H1 (cell line): ENCODE data around the gene CCDC137. TPM values are rescaled to one million over a fixed set of nuclear protein-coding genes. Genes with fewer than 3 reads are reported as not detected.
"Not testable (repeated sequence)": the region's sequence is repeated elsewhere in the genome, so short reads cannot be mapped to it uniquely, and the experiment has no call there.

Experiments used
- CTCF ChIA-PET: fragments of 300-600 bp; sonication (Branson Sonifier 250); formaldehyde crosslinking; loops from one replicate; lab custom pipeline; 2021; ENCODE audit not compliant: partially characterized antibody; lab: Charles Lee
- POLR2A ChIA-PET: fragments of 300-600 bp; sonication (Branson Sonifier 250); formaldehyde crosslinking; loops from one replicate; lab custom pipeline; 2021; ENCODE audit warnings: inconsistent platforms; ENCODE audit not compliant: partially characterized antibody; lab: Charles Lee
- DNase-seq, 2 experiments: peaks; one replicate each; pipeline versions ENCODE4 v3.0.0 to v3.0.0-alpha.2; 2010 to 2022; ENCODE audit warnings: low spot score in 2 of 2, low read depth in 1 of 2, mixed read lengths in 1 of 2
- FAIRE-seq: peaks from 2 replicates; lab custom pipeline; 2011; peaks lifted over from hg19 to GRCh38; lab: Jason Lieb, UNC
- H2AFZ ChIP-seq: 2 replicates; pipeline ENCODE4 v1.8.1; 2012; ENCODE audit warnings: low read length, inconsistent platforms
- H2AK5ac ChIP-seq: 2 replicates; pipeline ENCODE4 v1.6.1; 2013; ENCODE audit warnings: low read depth, low read length
- H2BK120ac ChIP-seq: replicated peaks from 2 replicates; pipeline ENCODE3; 2013; ENCODE audit warnings: low read depth, low read length, inconsistent platforms
- H2BK12ac ChIP-seq: 2 replicates; pipeline ENCODE4 v1.6.1; 2013; ENCODE audit warnings: low read depth, low read length
- H2BK15ac ChIP-seq: 2 replicates; pipeline ENCODE4 v1.6.1; 2013; ENCODE audit warnings: low read length
- H2BK20ac ChIP-seq: 2 replicates; pipeline ENCODE4 v1.6.1; 2013; ENCODE audit warnings: low read length
- H2BK5ac ChIP-seq: 2 replicates; pipeline ENCODE4 v1.6.1; 2013; ENCODE audit warnings: low read depth, low read length
- H3K14ac ChIP-seq: 2 replicates; pipeline ENCODE4 v1.6.1; 2013; ENCODE audit warnings: inconsistent platforms; ENCODE audit not compliant: insufficient read length
- H3K18ac ChIP-seq: 2 replicates; pipeline ENCODE4 v1.6.1; 2013; ENCODE audit warnings: low read length; ENCODE audit errors: extremely low read depth
- H3K23ac ChIP-seq: 2 replicates; pipeline ENCODE4 v1.6.1; 2013; ENCODE audit warnings: inconsistent platforms; ENCODE audit not compliant: insufficient read length
- H3K23me2 ChIP-seq: 2 replicates; pipeline ENCODE4 v1.6.1; 2013; ENCODE audit warnings: low read depth, low read length
- H3K27ac ChIP-seq: 2 replicates; pipeline ENCODE4 v1.6.1; 2011; ENCODE audit warnings: low read depth, low read length, inconsistent platforms
- H3K27me3 ChIP-seq, 4 experiments: replicated peaks in 1 of 4; 1 replicate in 1 of 4; 2 replicates in 3 of 4; pipeline versions ENCODE4 v1.6.1 to v1.8.1; 2011 to 2013; ENCODE audit warnings: low read length in 3 of 4, mild to moderate bottlenecking in 3 of 4, inconsistent platforms in 2 of 4, mixed read lengths in 2 of 4, moderate library complexity in 1 of 4; ENCODE audit not compliant: control insufficient read depth in 3 of 4, insufficient read depth in 3 of 4; ENCODE audit errors: extremely low read depth in 1 of 4
- H3K36me3 ChIP-seq, 4 experiments: 2 replicates each; pipeline versions ENCODE4 v1.6.1 to v1.8.1; 2011 to 2013; ENCODE audit warnings: mild to moderate bottlenecking in 4 of 4, low read length in 3 of 4, moderate library complexity in 2 of 4, control low read depth in 1 of 4, inconsistent platforms in 1 of 4; ENCODE audit not compliant: insufficient read depth in 4 of 4, control insufficient read depth in 2 of 4
- H3K4ac ChIP-seq: replicated peaks from 2 replicates; pipeline ENCODE3; 2013; ENCODE audit warnings: low read length, low read depth, mixed read lengths, inconsistent platforms; ENCODE audit not compliant: insufficient read length
- H3K4me1 ChIP-seq, 4 experiments: replicated peaks in 1 of 4; 1 replicate in 1 of 4; 2 replicates in 3 of 4; pipeline versions ENCODE4 v1.6.1 to v1.8.1; 2011 to 2013; ENCODE audit warnings: low read length in 3 of 4, inconsistent platforms in 2 of 4, mixed read lengths in 1 of 4; ENCODE audit not compliant: insufficient read depth in 4 of 4, control insufficient read depth in 3 of 4
- H3K4me2 ChIP-seq, 2 experiments: 2 replicates each; pipeline versions ENCODE4 v1.6.1 to v1.8.1; 2011 to 2013; ENCODE audit warnings: low read depth in 2 of 2, low read length in 2 of 2, control low read depth in 1 of 2, inconsistent platforms in 1 of 2, mild to moderate bottlenecking in 1 of 2; ENCODE audit not compliant: insufficient read depth in 1 of 2
- H3K4me3 ChIP-seq, 4 experiments: fragments of 200-600, 300-600 bp in 1 of 4; sonication (generic), shearing (Covaris generic), sonication (Bioruptor Twin) in 1 of 4; 2 replicates each; pipeline versions ENCODE4 v1.5.1 to v1.8.1; 2011 to 2016; ENCODE audit warnings: low read length in 4 of 4, low read depth in 3 of 4, control low read depth in 2 of 4, inconsistent platforms in 2 of 4, mild to moderate bottlenecking in 2 of 4, mixed read lengths in 1 of 4, moderate library complexity in 1 of 4; ENCODE audit not compliant: insufficient read depth in 2 of 4; ENCODE audit errors: extremely low read depth in 1 of 4
- H3K56ac ChIP-seq: replicated peaks from 2 replicates; pipeline ENCODE3; 2013; ENCODE audit warnings: low read depth, mild to moderate bottlenecking, mixed read lengths, low read length, inconsistent platforms; ENCODE audit not compliant: insufficient read length
- H3K79me1 ChIP-seq: 2 replicates; pipeline ENCODE4 v1.6.1; 2013; ENCODE audit warnings: low read depth, low read length, control low read depth
- H3K79me2 ChIP-seq, 2 experiments: 2 replicates each; pipeline versions ENCODE4 v1.6.1 to v1.8.1; 2012 to 2013; ENCODE audit warnings: low read length in 2 of 2, mild to moderate bottlenecking in 2 of 2, inconsistent platforms in 1 of 2; ENCODE audit not compliant: insufficient read depth in 2 of 2, control insufficient read depth in 1 of 2
- H3K9ac ChIP-seq, 4 experiments: replicated peaks in 1 of 4; 1 replicate in 1 of 4; 2 replicates in 3 of 4; pipeline versions ENCODE4 v1.6.1 to v1.8.1; 2011 to 2013; ENCODE audit warnings: low read depth in 3 of 4, low read length in 3 of 4, control low read depth in 2 of 4, mild to moderate bottlenecking in 2 of 4, moderate library complexity in 2 of 4, inconsistent platforms in 1 of 4; ENCODE audit errors: extremely low read depth in 1 of 4
- H3K9me3 ChIP-seq, 2 experiments: 2 replicates each; pipeline versions ENCODE4 v1.6.1 to v1.8.1; 2012 to 2013; ENCODE audit warnings: mild to moderate bottlenecking in 2 of 2, moderate library complexity in 2 of 2, control low read depth in 1 of 2, inconsistent platforms in 1 of 2, low read depth in 1 of 2, low read length in 1 of 2, mixed read lengths in 1 of 2; ENCODE audit not compliant: insufficient read depth in 2 of 2
- H4K20me1 ChIP-seq, 2 experiments: replicated peaks in 1 of 2; 2 replicates each; pipeline versions ENCODE3 to v1.8.1; 2011 to 2013; ENCODE audit warnings: inconsistent platforms in 2 of 2, low read length in 2 of 2, mild to moderate bottlenecking in 1 of 2; ENCODE audit not compliant: insufficient read depth in 2 of 2, control insufficient read depth in 1 of 2
- H4K5ac ChIP-seq: 2 replicates; pipeline ENCODE4 v1.6.1; 2013; ENCODE audit warnings: low read length, low read depth, mixed read lengths, inconsistent platforms; ENCODE audit not compliant: insufficient read length
- H4K8ac ChIP-seq: 2 replicates; pipeline ENCODE4 v1.8.0; 2013; ENCODE audit warnings: mild to moderate bottlenecking, moderate library complexity, low read length, inconsistent platforms; ENCODE audit not compliant: insufficient read depth; ENCODE audit errors: extremely low read depth
- H4K91ac ChIP-seq: replicated peaks from 2 replicates; pipeline ENCODE3; 2013; ENCODE audit warnings: low read length, mixed read lengths, inconsistent platforms; ENCODE audit not compliant: insufficient read length
- WGBS, 2 experiments: shearing (Covaris generic) in 1 of 2; methylation state at CpG; one replicate each; pipeline versions ENCODE4 v1.1.6 to v1.1.7; 2013 to 2015; ENCODE audit warnings: low lambda C conversion rate in 2 of 2, mixed read lengths in 2 of 2, inconsistent platforms in 1 of 2, low coverage in 1 of 2, missing lambda C conversion rate in 1 of 2; ENCODE audit not compliant: insufficient replicate concordance in 2 of 2, insufficient coverage in 1 of 2, insufficient read length in 1 of 2; ENCODE audit errors: extremely low coverage in 1 of 2, missing lambda C conversion rate in 1 of 2; 5-methylcytosine and 5-hydroxymethylcytosine counted together
- polyA plus RNA-seq, 7 experiments: library from polyadenylated mRNA; depleted of rRNA in 3 of 7; stranded (reverse) in 5 of 7; unstranded in 2 of 7; fragments of >200 nt in 5 of 7; fragments of 200-250 nt in 2 of 7; gene quantifications; 1 replicate in 5 of 7; 2 replicates in 1 of 7; 4 replicates in 1 of 7; pipeline versions ENCODE4 v1.2.1 to v1.2.3, GENCODE V29; 2011 to 2013; ENCODE audit warnings: missing spikeins in 2 of 7, mixed read lengths in 2 of 7
- total RNA-seq: library from RNA; stranded (reverse); fragmentation: NEBNext Ultra II Directional; extraction: Animal tissue kit (Norgen Biotek cat#: 25700); gene quantifications from 2 replicates; pipeline ENCODE4 v1.2.1, GENCODE V29; 2021

Gene CCDC137
- total and polyA plus RNA-seq, 2 of the 8 experiments (the other 6 are each of a cell fraction or from before 2014, with no cell fraction given) = 17.6 to 38.6 TPM

GRCh38 chr17:81618307-81618706 lies 48.2 kb upstream of the CCDC137 start:
- peaks cover 6 to 13% of the 10 kb centered on the region in 2 experiments for H4K20me1 ChIP-seq
- H2AK5ac ChIP-seq, H4K5ac ChIP-seq, H3K27ac ChIP-seq, H3K9me3 ChIP-seq, H2BK120ac ChIP-seq, H3K18ac ChIP-seq, H4K91ac ChIP-seq, H3K4me1 ChIP-seq, H3K4me2 ChIP-seq, H4K8ac ChIP-seq, H3K23me2 ChIP-seq, DNase-seq, FAIRE-seq, CTCF ChIA-PET, H3K4me3 ChIP-seq, POLR2A ChIA-PET, H2BK20ac ChIP-seq, H3K27me3 ChIP-seq, H3K14ac ChIP-seq, H3K56ac ChIP-seq, H2BK15ac ChIP-seq, H3K23ac ChIP-seq, H3K9ac ChIP-seq, H2BK12ac ChIP-seq, H2AFZ ChIP-seq, H3K4ac ChIP-seq, H2BK5ac ChIP-seq: not testable (repeated sequence)
- 97% methylated on average over 6 of the region's 36 CpGs; no CpG with 5 or more reads in 1 of the 2 experiments for WGBS, 2 experiments
- H3K79me1 ChIP-seq = peaks cover 16% of the 10 kb centered on the region
- peaks cover 4 to 29% of the 10 kb centered on the region in 2 experiments; a peak in 3 of 4 replicates for H3K79me2 ChIP-seq
- H3K36me3 ChIP-seq = peaks cover 27 to 58% (median 41%) of the 10 kb centered on the region in 4 experiments
